ENCODE data around the gene TFPI.

- TF ChIP-seq CTCF (IDR thresholded peaks at IDR 0.05) (no peak), POLR2AphosphoS5 (IDR thresholded peaks at IDR 0.05) (no peak), POLR2A (IDR thresholded peaks at IDR 0.05) (no peak), EP300 (IDR thresholded peaks at IDR 0.05; ENCODE audit: low read depth) (no peak)
These were observed 47.8 kb downstream of the TFPI start for GRCh38 chr2:187506416-187506815.

Data from transverse colon (tissue), 4 donors.